Subcutaneous adipose tissue (tissue), 4 donors: Measurements from ENCODE around the gene C1orf167. TPM values are rescaled to one million over a fixed set of nuclear protein-coding genes. Genes with fewer than 3 reads are reported as not detected.

Experiments
- CTCF ChIP-seq: fragments of 450-650 bp; IDR thresholded peaks from one replicate; pipeline ENCODE4 v1.5.1; 2016; ENCODE audit warnings: low read depth, mild to moderate bottlenecking, control low read depth, antibody characterized with exemption, moderate library complexity
- total RNA-seq, 4 donors: library from RNA; depleted of rRNA; stranded (reverse); fragments of >200 nt; gene quantifications; one replicate each; pipeline ENCODE4 v1.1.0, GENCODE V29; 2016

C1orf167 gene
- total RNA-seq, 4 donors from 2014 or later, result 0.17 to 3.9 TPM; not detected in 2

- TF ChIP-seq CTCF, result no peak
Measured at GRCh38 chr1:11793819-11794218, 31.8 kb downstream of the C1orf167 start.

GRCh38 chr1:11794446-11795237 is 32.6 kb downstream of the C1orf167 start:
- TF ChIP-seq CTCF, result no peak

- no peak for TF ChIP-seq CTCF
Measured at GRCh38 chr1:11795238-11795890, 33.4 kb downstream of the C1orf167 start.

GRCh38 chr1:11796036-11796828 is 34.2 kb downstream of the C1orf167 start:
- no peak for TF ChIP-seq CTCF

GRCh38 chr1:11797525-11798216 is 35.7 kb downstream of the C1orf167 start:
- TF ChIP-seq CTCF, result no peak

- no peak for TF ChIP-seq CTCF
Measured at GRCh38 chr1:11799099-11799498, 37.1 kb downstream of the C1orf167 start.
